Liver (tissue), 3 donors: ENCODE measurements around the gene KLC4.

Source experiments
- FOXA1 ChIP-seq: IDR thresholded peaks from 2 replicates; pipeline ENCODE4 v1.6.1; 2016; ENCODE audit warnings: antibody characterized with exemption
- GABPA ChIP-seq, 2 donors: IDR thresholded peaks in 1 of 2; conservative IDR thresholded peaks in 1 of 2; 2 replicates each; pipeline ENCODE4 v1.6.1; 2016; ENCODE audit warnings: antibody characterized with exemption in 2 of 2, mild to moderate bottlenecking in 1 of 2, moderate library complexity in 1 of 2
- RAD21 ChIP-seq, 2 donors: IDR thresholded peaks; 2 replicates each; pipeline ENCODE4 v1.6.1; 2016; ENCODE audit warnings: antibody characterized with exemption in 2 of 2, mild to moderate bottlenecking in 2 of 2
- RXRA ChIP-seq, 2 donors: IDR thresholded peaks; 2 replicates each; pipeline ENCODE4 v1.6.1; 2017 to 2018; ENCODE audit warnings: antibody characterized with exemption in 2 of 2, mild to moderate bottlenecking in 1 of 2
- SP1 ChIP-seq: IDR thresholded peaks from 2 replicates; pipeline ENCODE4 v1.6.1; 2018; ENCODE audit warnings: antibody characterized with exemption, mild to moderate bottlenecking
- TAF1 ChIP-seq: conservative IDR thresholded peaks from 2 replicates; pipeline ENCODE4 v1.6.1; 2016; ENCODE audit warnings: antibody characterized with exemption, mild to moderate bottlenecking
- YY1 ChIP-seq: IDR thresholded peaks from 2 replicates; pipeline ENCODE4 v1.6.1; 2016; ENCODE audit warnings: antibody characterized with exemption, mild to moderate bottlenecking
- TF ChIP-seq, protein P1 (sequence below): IDR thresholded peaks from 2 replicates; pipeline ENCODE4 v1.6.1; 2016; ENCODE audit warnings: antibody characterized with exemption
- TF ChIP-seq, protein P2 (sequence below): fragments of 150-350 bp; IDR thresholded peaks from 2 replicates; pipeline ENCODE4 v1.5.1; 2017; ENCODE audit warnings: improper control_type of control experiment, low read depth, low read length; ENCODE audit not compliant: missing input control
- TF ChIP-seq, protein P3 (sequence below): IDR thresholded peaks from 2 replicates; pipeline ENCODE4 v1.6.1; 2016; ENCODE audit warnings: antibody characterized with exemption
- TF ChIP-seq, protein P4 (sequence below): IDR thresholded peaks from 2 replicates; pipeline ENCODE4 v1.6.1; 2016; ENCODE audit warnings: antibody characterized with exemption
- donor health status: healthy.
- donor health status: healthy.

DNA sequence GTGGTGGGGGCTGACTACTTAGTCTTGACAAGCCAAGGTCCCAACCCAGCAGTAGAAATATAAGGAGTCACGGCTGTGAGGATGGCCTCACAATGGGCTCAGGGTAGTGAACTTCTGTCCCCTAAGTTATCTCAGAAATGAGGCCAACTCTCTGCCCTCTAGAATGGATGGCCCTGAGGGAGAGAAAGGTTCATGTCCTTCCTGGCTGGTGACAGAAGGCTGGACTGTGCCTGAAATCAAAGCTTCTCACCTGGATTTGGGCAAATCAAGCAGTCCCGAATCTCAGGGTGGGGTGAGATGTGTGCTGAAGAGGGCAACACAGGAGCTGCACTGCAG, 25.3 kb upstream of the KLC4 start:
- TF ChIP-seq, protein P1, sequence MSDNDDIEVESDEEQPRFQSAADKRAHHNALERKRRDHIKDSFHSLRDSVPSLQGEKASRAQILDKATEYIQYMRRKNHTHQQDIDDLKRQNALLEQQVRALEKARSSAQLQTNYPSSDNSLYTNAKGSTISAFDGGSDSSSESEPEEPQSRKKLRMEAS = no peak
- TF ChIP-seq YY1 = no peak
- TF ChIP-seq, protein P2, sequence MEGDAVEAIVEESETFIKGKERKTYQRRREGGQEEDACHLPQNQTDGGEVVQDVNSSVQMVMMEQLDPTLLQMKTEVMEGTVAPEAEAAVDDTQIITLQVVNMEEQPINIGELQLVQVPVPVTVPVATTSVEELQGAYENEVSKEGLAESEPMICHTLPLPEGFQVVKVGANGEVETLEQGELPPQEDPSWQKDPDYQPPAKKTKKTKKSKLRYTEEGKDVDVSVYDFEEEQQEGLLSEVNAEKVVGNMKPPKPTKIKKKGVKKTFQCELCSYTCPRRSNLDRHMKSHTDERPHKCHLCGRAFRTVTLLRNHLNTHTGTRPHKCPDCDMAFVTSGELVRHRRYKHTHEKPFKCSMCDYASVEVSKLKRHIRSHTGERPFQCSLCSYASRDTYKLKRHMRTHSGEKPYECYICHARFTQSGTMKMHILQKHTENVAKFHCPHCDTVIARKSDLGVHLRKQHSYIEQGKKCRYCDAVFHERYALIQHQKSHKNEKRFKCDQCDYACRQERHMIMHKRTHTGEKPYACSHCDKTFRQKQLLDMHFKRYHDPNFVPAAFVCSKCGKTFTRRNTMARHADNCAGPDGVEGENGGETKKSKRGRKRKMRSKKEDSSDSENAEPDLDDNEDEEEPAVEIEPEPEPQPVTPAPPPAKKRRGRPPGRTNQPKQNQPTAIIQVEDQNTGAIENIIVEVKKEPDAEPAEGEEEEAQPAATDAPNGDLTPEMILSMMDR = no peak
- TF ChIP-seq GABPA (IDR thresholded peaks at IDR 0.05 in 1 of 2, conservative IDR thresholded peaks at IDR 0.05 in 1 of 2) = no peak
- TF ChIP-seq SP1 = no peak
- TF ChIP-seq, protein P3, sequence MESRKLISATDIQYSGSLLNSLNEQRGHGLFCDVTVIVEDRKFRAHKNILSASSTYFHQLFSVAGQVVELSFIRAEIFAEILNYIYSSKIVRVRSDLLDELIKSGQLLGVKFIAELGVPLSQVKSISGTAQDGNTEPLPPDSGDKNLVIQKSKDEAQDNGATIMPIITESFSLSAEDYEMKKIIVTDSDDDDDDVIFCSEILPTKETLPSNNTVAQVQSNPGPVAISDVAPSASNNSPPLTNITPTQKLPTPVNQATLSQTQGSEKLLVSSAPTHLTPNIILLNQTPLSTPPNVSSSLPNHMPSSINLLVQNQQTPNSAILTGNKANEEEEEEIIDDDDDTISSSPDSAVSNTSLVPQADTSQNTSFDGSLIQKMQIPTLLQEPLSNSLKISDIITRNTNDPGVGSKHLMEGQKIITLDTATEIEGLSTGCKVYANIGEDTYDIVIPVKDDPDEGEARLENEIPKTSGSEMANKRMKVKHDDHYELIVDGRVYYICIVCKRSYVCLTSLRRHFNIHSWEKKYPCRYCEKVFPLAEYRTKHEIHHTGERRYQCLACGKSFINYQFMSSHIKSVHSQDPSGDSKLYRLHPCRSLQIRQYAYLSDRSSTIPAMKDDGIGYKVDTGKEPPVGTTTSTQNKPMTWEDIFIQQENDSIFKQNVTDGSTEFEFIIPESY = no peak
- no peak for TF ChIP-seq RAD21 (IDR thresholded peaks at IDR 0.05)
- no peak for TF ChIP-seq TAF1
- TF ChIP-seq, protein P4, sequence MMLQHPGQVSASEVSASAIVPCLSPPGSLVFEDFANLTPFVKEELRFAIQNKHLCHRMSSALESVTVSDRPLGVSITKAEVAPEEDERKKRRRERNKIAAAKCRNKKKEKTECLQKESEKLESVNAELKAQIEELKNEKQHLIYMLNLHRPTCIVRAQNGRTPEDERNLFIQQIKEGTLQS = no peak
- no peak for TF ChIP-seq FOXA1
- no peak for TF ChIP-seq RXRA (IDR thresholded peaks at IDR 0.05)
